Medulla oblongata (tissue), 1 donor: ENCODE measurements around the gene ATG101.

ENCODE experiments used
- DNase-seq: peaks from one replicate; pipeline ENCODE4 v3.0.0-alpha.2; 2015; ENCODE audit errors: extremely low spot score

Gene ATG101

GRCh38 chr12:52079576-52080402 lies 10.0 kb downstream of the ATG101 start, which contains the start of gene SMIM41:
SMIM41 (plus strand) TSS chr12:52079704; CDS start chr12:52079780, 76 bp downstream.
- DNase-seq, result no peak

- no peak for DNase-seq
These were observed 10.8 kb downstream of the ATG101 start for GRCh38 chr12:52080403-52081251.

GRCh38 chr12:52081263-52081733 lies 11.5 kb downstream of the ATG101 start:
- no peak for DNase-seq

GRCh38 chr12:52082026-52082668 lies 12.4 kb downstream of the ATG101 start:
- DNase-seq, result no peak

- DNase-seq, result no peak
These were observed 12.8 kb downstream of the ATG101 start for GRCh38 chr12:52082669-52082987.

GRCh38 chr12:52082988-52083637 lies 13.3 kb downstream of the ATG101 start:
- DNase-seq, result peak; percentile 61

- no peak for DNase-seq
These were observed 13.8 kb downstream of the ATG101 start for GRCh38 chr12:52083638-52083996.

- no peak for DNase-seq
These were observed 14.9 kb downstream of the ATG101 start for GRCh38 chr12:52084491-52085231.

GRCh38 chr12:52085682-52086180 lies 16.0 kb downstream of the ATG101 start:
- DNase-seq, result no peak

GRCh38 chr12:52086366-52086765 lies 16.6 kb downstream of the ATG101 start:
- no peak for DNase-seq

GRCh38 chr12:52086944-52087835 lies 17.4 kb downstream of the ATG101 start:
- DNase-seq, result no peak

GRCh38 chr12:52087961-52088820 lies 18.4 kb downstream of the ATG101 start:
- DNase-seq, result no peak

GRCh38 chr12:52089491-52089890 lies 19.7 kb downstream of the ATG101 start:
- DNase-seq, result no peak

- DNase-seq, result no peak
These were observed 20.5 kb downstream of the ATG101 start for GRCh38 chr12:52090291-52090690.

- DNase-seq, result no peak
These were observed 21.3 kb downstream of the ATG101 start for GRCh38 chr12:52091061-52091460.

GRCh38 chr12:52091869-52092268 lies 22.1 kb downstream of the ATG101 start:
- DNase-seq, result no peak

- DNase-seq, result no peak
These were observed 23.6 kb downstream of the ATG101 start for GRCh38 chr12:52093346-52093745.

- no peak for DNase-seq
These were observed 26.7 kb downstream of the ATG101 start for GRCh38 chr12:52096332-52097044.
